HCT116 (cell line): Measurements from ENCODE around the gene GSN.

Experiments used
- EZH2 ChIP-seq: fragments of 200-600 bp; sonication (generic); IDR thresholded peaks from 2 replicates; pipeline ENCODE4 v1.6.1; 2017; ENCODE audit warnings: antibody characterized with exemption, mixed run types
- POLR2A ChIP-seq: IDR thresholded peaks from 2 replicates; pipeline ENCODE4 v1.7.0; 2011; ENCODE audit warnings: borderline replicate concordance; ENCODE audit not compliant: insufficient read depth, insufficient read length; ENCODE audit errors: extremely low read depth
- TF ChIP-seq, protein P1 (sequence below), 3 experiments: fragments of 200-600 bp in 1 of 3; sonication (generic) in 1 of 3; IDR thresholded peaks in 2 of 3; conservative IDR thresholded peaks in 1 of 3; 2 replicates each; pipeline ENCODE4 v1.5.1; 2012 to 2017; ENCODE audit warnings: low read depth in 2 of 3, low read length in 2 of 3, antibody characterized with exemption in 1 of 3, borderline replicate concordance in 1 of 3, control low read depth in 1 of 3, mild to moderate bottlenecking in 1 of 3, mixed read lengths in 1 of 3, mixed run types in 1 of 3, moderate library complexity in 1 of 3; ENCODE audit not compliant: insufficient read depth in 1 of 3

DNA sequence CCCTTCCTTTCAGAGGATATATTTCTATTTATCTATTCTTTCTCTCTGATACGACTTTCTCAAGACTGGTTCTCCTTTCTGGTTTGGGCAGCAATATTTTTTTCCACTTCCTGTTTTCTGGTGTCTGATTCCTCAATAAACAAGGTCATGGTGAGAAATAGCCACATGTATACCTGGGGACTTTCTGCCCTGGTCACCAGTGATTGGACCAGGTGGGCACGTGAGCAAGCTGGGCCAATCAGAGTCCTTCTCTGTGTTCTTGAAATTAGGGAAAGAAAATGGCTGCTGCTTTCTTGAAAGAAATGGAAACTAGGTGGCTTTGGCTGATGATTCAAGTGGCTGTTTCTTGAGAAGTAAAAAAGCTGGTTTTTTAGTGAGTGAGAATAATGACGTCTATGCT is 18.4 kb upstream of the GSN start:
- no peak for TF ChIP-seq EZH2
- TF ChIP-seq, protein P1, sequence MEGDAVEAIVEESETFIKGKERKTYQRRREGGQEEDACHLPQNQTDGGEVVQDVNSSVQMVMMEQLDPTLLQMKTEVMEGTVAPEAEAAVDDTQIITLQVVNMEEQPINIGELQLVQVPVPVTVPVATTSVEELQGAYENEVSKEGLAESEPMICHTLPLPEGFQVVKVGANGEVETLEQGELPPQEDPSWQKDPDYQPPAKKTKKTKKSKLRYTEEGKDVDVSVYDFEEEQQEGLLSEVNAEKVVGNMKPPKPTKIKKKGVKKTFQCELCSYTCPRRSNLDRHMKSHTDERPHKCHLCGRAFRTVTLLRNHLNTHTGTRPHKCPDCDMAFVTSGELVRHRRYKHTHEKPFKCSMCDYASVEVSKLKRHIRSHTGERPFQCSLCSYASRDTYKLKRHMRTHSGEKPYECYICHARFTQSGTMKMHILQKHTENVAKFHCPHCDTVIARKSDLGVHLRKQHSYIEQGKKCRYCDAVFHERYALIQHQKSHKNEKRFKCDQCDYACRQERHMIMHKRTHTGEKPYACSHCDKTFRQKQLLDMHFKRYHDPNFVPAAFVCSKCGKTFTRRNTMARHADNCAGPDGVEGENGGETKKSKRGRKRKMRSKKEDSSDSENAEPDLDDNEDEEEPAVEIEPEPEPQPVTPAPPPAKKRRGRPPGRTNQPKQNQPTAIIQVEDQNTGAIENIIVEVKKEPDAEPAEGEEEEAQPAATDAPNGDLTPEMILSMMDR (IDR thresholded peaks at IDR 0.05 in 2 of 3, conservative IDR thresholded peaks at IDR 0.05 in 1 of 3; ENCODE audit: borderline replicate concordance in 1 of 3, insufficient read depth in 1 of 3, low read depth in 2 of 3, low read length in 2 of 3) = no peak
- no peak for TF ChIP-seq POLR2A
